Fibroblast of lung (primary cell): ENCODE measurements around the gene IGSF21.

Experiments
- CTCF ChIP-seq, 2 donors: IDR thresholded peaks in 1 of 2; conservative IDR thresholded peaks in 1 of 2; 1 replicate in 1 of 2; 2 replicates in 1 of 2; pipeline ENCODE4 v1.5.1; 2011 to 2012; ENCODE audit warnings: low read length in 2 of 2, control low read depth in 1 of 2, inconsistent platforms in 1 of 2, low read depth in 1 of 2, mild to moderate bottlenecking in 1 of 2
- EZH2 ChIP-seq: IDR thresholded peaks from 2 replicates; pipeline ENCODE4 v1.5.1; 2012; ENCODE audit warnings: low read length, control low read depth, mild to moderate bottlenecking; ENCODE audit errors: missing control alignments

- no peak for TF ChIP-seq CTCF (conservative IDR thresholded peaks at IDR 0.05 in 1 of 2, IDR thresholded peaks at IDR 0.05 in 1 of 2; ENCODE audit: low read depth in 1 of 2, low read length in 2 of 2)
- TF ChIP-seq EZH2 = no peak
Measured at GRCh38 chr1:18103788-18104421, 3.7 kb upstream of the IGSF21 start.
